ENCODE data around the gene ZNF512B. TPM values are rescaled to one million over a fixed set of nuclear protein-coding genes. Genes with fewer than 3 reads are reported as not detected.

Gene ZNF512B
- total RNA-seq, 1 donor: 14.5 TPM

DNA sequence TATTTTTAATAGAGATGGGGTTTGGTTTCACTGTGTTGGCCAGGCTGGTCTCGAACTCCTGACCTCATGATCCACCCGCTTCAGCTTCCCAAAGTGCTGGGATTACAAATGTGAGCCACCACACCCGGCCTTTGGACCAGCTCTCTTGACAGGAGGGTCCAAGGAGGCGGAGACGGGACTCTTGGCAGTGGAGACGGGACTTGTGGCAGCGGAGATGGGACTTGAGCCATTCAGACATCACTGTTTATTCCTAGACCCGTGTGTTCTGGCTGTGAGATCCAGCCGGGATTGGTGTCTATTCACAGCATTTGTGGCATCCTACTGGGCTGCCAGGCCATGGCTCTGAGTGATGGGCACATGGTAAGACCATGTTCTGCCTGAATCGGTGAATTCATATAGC is 36.8 kb upstream of the ZNF512B start:
- Histone ChIP-seq H3K4me2 (ENCODE audit: insufficient read depth, low read length) (no peak overlapping the region), H3K4me3 (ENCODE audit: insufficient read depth, low read length) (no peak overlapping the region), H4K20me1 (ENCODE audit: insufficient read depth, low read length) (peaks cover 33% of the 10 kb centered on the region), H3K36me3 (ENCODE audit: insufficient read depth, low read length) (peaks cover 59% of the 10 kb centered on the region), H3K27me3 (ENCODE audit: insufficient read depth, low read length) (no peaks in the 10 kb centered on the region), H3K27ac (ENCODE audit: low read depth, low read length) (no peak overlapping the region), H3K9me3 (ENCODE audit: low read depth, low read length) (no peaks in the 10 kb centered on the region), H3K4me1 (ENCODE audit: insufficient read depth, low read length) (no peaks in the 10 kb centered on the region), H2AFZ (ENCODE audit: low read length) (no peak overlapping the region), H3K79me2 (ENCODE audit: insufficient read depth, low read length) (peaks cover 23% of the 10 kb centered on the region)
- DNase-seq (ENCODE audit: insufficient read length, low spot score, missing footprints): no peak
- TF ChIP-seq, protein P1, sequence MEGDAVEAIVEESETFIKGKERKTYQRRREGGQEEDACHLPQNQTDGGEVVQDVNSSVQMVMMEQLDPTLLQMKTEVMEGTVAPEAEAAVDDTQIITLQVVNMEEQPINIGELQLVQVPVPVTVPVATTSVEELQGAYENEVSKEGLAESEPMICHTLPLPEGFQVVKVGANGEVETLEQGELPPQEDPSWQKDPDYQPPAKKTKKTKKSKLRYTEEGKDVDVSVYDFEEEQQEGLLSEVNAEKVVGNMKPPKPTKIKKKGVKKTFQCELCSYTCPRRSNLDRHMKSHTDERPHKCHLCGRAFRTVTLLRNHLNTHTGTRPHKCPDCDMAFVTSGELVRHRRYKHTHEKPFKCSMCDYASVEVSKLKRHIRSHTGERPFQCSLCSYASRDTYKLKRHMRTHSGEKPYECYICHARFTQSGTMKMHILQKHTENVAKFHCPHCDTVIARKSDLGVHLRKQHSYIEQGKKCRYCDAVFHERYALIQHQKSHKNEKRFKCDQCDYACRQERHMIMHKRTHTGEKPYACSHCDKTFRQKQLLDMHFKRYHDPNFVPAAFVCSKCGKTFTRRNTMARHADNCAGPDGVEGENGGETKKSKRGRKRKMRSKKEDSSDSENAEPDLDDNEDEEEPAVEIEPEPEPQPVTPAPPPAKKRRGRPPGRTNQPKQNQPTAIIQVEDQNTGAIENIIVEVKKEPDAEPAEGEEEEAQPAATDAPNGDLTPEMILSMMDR (IDR thresholded peaks at IDR 0.05; ENCODE audit: extremely low read depth, low read depth, low read length): no peak

DNA sequence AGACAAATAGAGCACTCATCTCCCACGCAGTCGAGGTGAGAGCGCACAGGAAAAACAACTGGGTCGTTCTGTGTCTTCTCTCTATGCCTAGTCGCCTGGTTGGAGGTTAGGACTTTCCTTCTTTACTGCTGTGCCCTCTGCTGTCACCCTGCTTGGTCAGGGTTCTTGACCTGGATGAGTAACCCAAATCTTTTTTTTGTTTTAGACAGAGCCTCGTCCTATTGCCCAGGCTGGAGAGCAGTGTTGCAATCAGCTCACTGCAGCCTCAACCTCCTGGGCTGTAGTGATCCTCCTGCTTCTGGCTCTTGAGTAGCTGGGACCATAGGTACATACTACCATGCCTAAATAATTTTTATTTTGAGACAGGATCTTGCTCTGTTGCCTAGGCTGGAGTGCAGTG is 35.7 kb upstream of the ZNF512B start:
- H3K4me2 ChIP-seq (ENCODE audit: insufficient read depth, low read length): no peak overlapping the region
- H4K20me1 ChIP-seq (ENCODE audit: insufficient read depth, low read length): peaks cover 33% of the 10 kb centered on the region
- H3K27me3 ChIP-seq (ENCODE audit: insufficient read depth, low read length): no peaks in the 10 kb centered on the region
- no peaks in the 10 kb centered on the region for H3K4me1 ChIP-seq (ENCODE audit: insufficient read depth, low read length)
- peaks cover 22% of the 10 kb centered on the region for H3K79me2 ChIP-seq (ENCODE audit: insufficient read depth, low read length)
- TF ChIP-seq, protein P1 (IDR thresholded peaks at IDR 0.05; ENCODE audit: extremely low read depth, low read depth, low read length): no peak
- H3K4me3 ChIP-seq (ENCODE audit: insufficient read depth, low read length): no peak overlapping the region
- peaks cover 57% of the 10 kb centered on the region for H3K36me3 ChIP-seq (ENCODE audit: insufficient read depth, low read length)
- DNase-seq (ENCODE audit: insufficient read length, low spot score, missing footprints): no peak
- no peaks in the 10 kb centered on the region for H3K9me3 ChIP-seq (ENCODE audit: low read depth, low read length)
- no peak overlapping the region for H2AFZ ChIP-seq (ENCODE audit: low read length)
- H3K27ac ChIP-seq (ENCODE audit: low read depth, low read length): no peak overlapping the region

DNA sequence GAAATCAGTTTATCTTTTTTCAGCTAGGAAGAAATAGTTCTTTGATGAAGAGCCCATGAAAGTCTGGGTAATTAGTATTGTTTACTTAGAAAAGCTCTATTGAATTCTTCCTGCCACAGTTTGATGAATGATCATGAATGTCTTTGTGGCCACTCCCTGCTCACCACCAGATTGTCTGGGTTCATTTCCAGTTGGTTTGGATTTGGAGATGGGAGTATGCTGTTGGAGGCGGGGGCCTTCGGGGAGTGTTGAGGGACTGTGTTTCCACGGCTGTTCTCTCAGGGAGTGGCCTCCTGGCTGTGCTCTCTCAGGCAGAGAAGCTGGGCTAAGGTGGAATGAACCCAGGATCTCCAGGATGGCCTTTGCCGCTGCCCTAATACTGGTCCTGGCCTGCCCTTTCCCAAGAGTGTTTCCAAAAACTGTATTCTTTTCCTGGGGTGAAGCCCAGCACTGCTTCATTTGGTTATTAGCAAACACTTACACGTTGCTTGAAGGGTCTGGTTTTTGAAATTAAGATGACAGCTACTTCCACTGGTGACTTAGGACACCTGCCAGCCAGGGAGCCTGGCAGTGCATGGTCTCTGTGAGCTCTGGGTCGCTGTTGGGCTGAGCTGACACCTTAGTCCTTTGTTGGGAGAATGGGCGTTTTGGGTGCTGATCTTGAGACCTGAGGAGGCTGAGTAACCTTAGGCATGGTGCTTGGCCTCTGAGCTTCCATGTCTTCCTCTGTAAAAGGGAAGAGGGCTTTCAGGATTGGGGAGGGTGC is 34.4 kb upstream of the ZNF512B start:
- Histone ChIP-seq H3K9me3 (ENCODE audit: low read depth, low read length) (no peaks in the 10 kb centered on the region), H3K4me1 (ENCODE audit: insufficient read depth, low read length) (no peaks in the 10 kb centered on the region), H3K79me2 (ENCODE audit: insufficient read depth, low read length) (peaks cover 14% of the 10 kb centered on the region), H3K27me3 (ENCODE audit: insufficient read depth, low read length) (no peaks in the 10 kb centered on the region), H4K20me1 (ENCODE audit: insufficient read depth, low read length) (peaks cover 23% of the 10 kb centered on the region), H3K4me2 (ENCODE audit: insufficient read depth, low read length) (no peak overlapping the region), H3K4me3 (ENCODE audit: insufficient read depth, low read length) (no peak overlapping the region), H2AFZ (ENCODE audit: low read length) (no peak overlapping the region), H3K36me3 (ENCODE audit: insufficient read depth, low read length) (peaks cover 57% of the 10 kb centered on the region), H3K27ac (ENCODE audit: low read depth, low read length) (no peak overlapping the region)
- DNase-seq (ENCODE audit: insufficient read length, low spot score, missing footprints): no peak
- TF ChIP-seq, protein P1 (IDR thresholded peaks at IDR 0.05; ENCODE audit: extremely low read depth, low read depth, low read length): no peak

DNA sequence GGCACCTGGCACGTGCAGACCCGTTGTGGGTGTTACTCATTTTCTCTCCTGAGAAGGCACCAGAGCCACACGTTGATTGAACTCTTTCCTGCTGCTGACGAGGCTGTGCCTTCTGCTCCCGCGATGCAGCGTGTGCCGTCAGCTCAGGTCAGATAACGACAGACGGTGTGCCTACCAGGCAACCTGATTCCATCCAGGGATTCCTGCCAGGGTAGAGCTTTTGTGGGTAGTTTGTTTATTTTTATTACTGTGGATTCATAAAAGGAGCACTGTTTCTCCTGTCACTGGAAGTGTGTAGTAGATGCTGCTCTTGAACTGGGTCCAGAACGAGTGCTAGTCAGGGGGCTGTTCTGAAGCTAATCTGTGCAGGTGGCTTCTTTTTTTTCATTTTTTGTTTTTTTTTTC is 31.9 kb upstream of the ZNF512B start:
- H3K4me3 ChIP-seq (ENCODE audit: insufficient read depth, low read length): no peak overlapping the region
- TF ChIP-seq, protein P1 (IDR thresholded peaks at IDR 0.05; ENCODE audit: extremely low read depth, low read depth, low read length): no peak
- H3K79me2 ChIP-seq (ENCODE audit: insufficient read depth, low read length): peaks cover 2% of the 10 kb centered on the region
- peaks cover 11% of the 10 kb centered on the region for H4K20me1 ChIP-seq (ENCODE audit: insufficient read depth, low read length)
- DNase-seq (ENCODE audit: insufficient read length, low spot score, missing footprints): no peak
- H3K4me1 ChIP-seq (ENCODE audit: insufficient read depth, low read length): no peaks in the 10 kb centered on the region
- H3K9me3 ChIP-seq (ENCODE audit: low read depth, low read length): no peaks in the 10 kb centered on the region
- no peak overlapping the region for H3K27ac ChIP-seq (ENCODE audit: low read depth, low read length)
- no peak overlapping the region for H3K4me2 ChIP-seq (ENCODE audit: insufficient read depth, low read length)
- H2AFZ ChIP-seq (ENCODE audit: low read length): no peak overlapping the region
- no peaks in the 10 kb centered on the region for H3K27me3 ChIP-seq (ENCODE audit: insufficient read depth, low read length)
- H3K36me3 ChIP-seq (ENCODE audit: insufficient read depth, low read length): peaks cover 54% of the 10 kb centered on the region
